HG03103 (cell line): Measurements from ENCODE around the gene SLC32A1.

Experiments used
- ATAC-seq: cut with Tn5 transposase; IDR thresholded peaks from one replicate; pipeline ENCODE4 v1.9.1; 2021; ENCODE audit warnings: low read depth; ENCODE audit not compliant: unreplicated experiment

SLC32A1 gene, protein sequence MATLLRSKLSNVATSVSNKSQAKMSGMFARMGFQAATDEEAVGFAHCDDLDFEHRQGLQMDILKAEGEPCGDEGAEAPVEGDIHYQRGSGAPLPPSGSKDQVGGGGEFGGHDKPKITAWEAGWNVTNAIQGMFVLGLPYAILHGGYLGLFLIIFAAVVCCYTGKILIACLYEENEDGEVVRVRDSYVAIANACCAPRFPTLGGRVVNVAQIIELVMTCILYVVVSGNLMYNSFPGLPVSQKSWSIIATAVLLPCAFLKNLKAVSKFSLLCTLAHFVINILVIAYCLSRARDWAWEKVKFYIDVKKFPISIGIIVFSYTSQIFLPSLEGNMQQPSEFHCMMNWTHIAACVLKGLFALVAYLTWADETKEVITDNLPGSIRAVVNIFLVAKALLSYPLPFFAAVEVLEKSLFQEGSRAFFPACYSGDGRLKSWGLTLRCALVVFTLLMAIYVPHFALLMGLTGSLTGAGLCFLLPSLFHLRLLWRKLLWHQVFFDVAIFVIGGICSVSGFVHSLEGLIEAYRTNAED

DNA sequence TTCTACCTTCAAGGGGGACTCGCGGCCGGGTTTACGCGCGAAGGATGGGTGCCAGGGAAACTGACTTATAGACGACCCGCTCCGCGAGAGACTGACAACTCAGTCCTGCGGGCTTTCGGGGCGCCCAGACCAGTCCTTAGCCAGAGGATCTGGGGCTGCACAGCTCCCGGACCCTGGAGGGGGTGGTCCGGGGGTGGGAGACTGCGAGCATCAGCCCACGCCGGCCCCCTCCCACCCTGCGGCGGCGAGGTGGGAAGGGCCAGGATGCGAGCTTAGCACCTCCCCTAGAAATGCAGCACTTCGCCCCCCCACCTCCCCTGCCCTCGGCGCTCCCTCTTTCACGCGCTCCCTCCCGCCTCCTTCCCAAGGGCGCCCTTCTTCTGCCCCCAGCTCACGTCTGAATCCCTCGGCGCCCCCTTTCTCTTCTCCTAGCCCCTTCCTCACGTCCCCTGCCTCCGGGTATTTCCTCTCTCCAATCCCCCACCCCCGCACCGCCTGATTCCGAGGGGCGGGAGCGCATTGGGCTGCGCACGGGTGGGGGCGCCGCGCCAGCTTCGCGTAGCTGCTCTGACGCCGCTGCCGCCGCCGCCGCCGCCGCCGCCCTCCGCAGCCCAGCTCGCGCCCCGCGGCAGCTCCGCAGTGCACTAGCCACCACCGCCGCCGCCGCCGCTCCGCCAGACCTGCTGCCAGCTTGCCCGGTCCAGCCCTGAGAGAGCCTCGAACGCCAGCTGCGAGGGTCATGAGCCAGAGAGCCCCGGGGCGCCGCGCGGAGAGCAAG, at the start of gene SLC32A1:
Gene SLC32A1 (plus strand): TSS at position 639 of the 778 bp plus-strand sequence. CDS start 239 bp downstream, outside the sequence.
- no peak for ATAC-seq

- no peak for ATAC-seq
Observed at GRCh38 chr20:38674765-38675133, 49.5 kb upstream of the SLC32A1 start.

- no peak for ATAC-seq
Observed at GRCh38 chr20:38676576-38676975, 47.7 kb upstream of the SLC32A1 start.

- no peak for ATAC-seq
Observed at GRCh38 chr20:38680500-38681306, 43.6 kb upstream of the SLC32A1 start.

DNA sequence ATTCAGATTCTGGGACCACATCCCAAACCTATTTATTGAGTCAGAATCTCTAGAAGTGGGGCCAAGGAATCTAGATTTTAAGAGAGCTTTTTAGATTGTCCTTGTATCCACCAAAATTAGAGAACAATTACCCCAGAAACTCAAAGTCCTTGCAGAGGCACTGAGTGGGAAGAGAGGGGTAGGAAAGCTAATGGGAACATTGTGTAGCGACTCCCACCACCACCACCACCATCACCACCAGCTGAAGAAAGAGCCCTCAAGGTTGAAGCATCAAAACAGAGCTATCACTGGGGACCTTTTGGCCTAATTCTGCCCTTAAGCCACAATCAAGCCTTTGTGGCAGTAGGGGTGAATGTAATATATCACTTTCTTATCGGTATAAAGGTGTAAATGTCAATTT, 39.0 kb upstream of the SLC32A1 start:
- ATAC-seq, result no peak

GRCh38 chr20:38685853-38686473, 38.3 kb upstream of the SLC32A1 start:
- no peak for ATAC-seq

DNA sequence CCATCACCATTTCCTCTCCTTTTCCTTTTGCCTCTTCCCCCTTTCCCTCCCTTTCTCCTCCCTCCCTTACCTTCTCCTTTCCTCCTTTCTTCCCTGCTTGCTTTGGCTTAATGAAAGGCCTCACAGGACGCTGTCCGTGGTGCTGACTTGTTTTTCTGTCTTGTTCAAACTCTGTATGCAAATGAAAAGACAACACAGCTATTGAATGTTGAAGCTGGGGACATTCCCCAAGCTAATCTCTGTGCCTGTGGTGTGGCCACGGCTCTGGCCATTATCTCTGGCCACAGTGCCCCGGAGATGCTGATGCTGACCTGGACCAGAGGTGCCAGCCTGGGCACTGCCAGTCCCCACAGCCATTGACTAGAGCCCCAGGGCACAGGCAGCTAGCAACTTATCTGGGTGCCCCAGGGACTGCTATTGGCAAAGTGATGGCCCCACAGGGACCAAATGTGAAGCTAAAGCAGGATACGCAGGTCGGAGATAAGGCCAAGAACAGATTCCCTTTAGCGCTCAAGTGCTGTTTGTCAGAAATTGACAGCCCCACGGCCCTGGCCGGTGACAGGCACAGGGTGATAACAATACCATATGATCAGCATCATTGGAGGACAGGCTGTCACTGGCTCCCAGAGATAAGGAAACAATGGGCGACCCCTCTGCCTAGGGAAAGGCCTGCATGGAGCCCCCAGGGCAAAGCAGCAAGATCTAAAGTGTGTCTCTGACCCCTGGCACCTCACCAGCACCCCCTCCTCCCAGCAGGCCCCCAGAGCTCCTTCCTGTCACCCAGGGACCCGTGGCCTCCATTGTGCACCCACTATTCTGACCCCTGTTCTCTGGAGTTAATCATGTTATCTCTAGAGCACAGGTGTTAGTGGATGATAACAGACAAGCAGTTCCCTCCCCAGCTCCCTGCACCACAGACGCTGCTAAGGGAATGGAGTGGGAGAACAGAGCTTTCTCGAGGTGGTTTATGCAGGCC, 31.6 kb upstream of the SLC32A1 start:
- no peak for ATAC-seq

DNA sequence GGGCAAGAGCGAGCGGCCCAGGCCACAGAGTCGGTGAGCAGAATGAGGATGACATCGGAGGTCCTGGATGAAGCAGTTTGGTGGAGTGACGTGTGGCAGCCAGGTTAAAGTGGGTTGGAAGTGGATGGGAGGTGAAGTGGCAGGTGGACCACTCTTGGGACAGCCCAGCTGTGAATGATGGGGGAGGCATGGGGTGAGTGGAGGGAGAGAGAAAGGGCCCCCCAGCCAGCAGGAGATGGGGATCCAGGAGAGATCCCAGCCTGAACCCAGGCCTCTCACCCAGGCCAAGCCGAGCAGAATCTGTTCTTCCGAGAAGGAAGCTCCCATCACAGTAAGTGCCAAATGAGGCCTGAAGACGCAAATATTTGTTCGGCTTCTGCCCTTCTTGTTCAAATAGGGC, 27.0 kb upstream of the SLC32A1 start:
- ATAC-seq, result no peak

DNA sequence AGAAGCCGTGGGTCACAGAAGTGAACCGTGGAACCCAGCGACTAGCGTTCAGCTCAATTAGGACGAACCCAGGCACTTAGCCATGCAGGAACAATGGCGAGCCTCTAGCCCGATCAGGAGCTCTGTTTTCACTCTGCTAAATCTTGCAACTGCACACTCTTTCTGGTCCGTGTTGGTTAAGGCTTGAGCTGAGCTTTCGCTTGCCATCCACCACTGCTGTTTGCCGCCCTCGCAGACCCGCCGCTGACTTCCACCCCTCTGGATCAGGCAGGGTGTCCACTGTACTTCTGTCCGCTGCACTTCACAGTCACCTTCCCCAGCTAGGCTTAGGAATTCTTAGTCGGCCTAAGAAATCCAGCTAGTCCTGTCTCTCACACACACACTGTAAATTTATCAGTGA, 25.7 kb upstream of the SLC32A1 start:
- ATAC-seq, result no peak

DNA sequence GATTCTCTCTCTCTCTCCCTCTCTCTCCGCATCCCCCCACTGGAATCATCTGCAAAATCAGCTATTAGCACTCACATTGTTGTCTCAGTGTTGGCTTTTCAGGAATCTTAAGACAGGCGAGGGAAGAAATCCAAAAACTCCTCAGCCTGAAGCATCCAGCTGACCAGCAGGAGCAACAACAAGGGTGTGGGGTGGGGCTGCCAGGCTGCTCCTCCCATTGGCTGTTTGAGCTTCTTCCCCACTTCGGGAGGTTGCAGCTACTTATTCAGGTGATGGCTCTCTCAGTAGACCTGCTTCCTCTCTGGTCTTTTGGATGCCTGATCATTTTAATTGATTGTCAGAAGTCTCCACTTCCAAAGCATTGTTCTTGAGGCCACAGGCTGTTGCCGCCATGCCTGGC, 24.1 kb upstream of the SLC32A1 start:
- ATAC-seq, result no peak

DNA sequence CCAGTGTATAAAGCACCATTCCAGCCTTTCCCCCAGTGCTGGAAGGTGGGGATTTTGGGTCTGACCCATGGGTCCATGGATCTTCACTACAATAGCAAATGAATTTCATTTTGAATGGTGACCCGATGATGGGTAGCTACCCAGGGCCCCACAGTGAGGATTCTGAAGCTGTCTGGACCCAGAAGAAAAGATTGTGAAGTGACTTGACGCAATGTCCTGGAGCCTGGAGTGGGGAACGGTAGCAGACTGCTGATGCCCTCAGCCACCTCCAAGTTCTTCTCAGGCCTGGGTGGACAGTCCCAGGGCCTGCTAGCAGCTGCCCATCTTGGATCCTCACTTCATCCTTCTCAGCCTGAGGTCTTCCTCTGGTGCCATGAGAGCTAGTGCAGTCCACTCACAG, 23.4 kb upstream of the SLC32A1 start:
- ATAC-seq, result no peak

GRCh38 chr20:38703526-38703925, 20.8 kb upstream of the SLC32A1 start:
- ATAC-seq, result no peak

DNA sequence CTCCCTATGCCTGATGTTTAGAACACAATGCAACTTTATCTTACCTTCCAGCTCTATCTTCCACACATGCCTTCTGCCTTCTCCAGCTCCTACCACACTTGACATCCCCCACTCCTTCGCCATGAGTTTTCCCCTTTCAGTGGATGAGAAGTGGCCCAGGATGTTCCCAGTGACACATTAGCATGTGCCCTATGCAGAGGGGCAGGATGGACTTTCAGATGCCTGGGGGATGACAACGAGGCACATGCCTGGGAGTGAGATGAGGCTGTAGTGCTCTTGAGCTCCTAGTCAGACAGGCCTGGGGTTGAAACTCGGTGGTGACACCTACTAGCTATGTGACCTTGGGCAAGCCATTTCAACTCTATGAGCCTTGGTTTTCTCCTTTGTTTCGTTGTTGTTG, 20.1 kb upstream of the SLC32A1 start:
- no peak for ATAC-seq

DNA sequence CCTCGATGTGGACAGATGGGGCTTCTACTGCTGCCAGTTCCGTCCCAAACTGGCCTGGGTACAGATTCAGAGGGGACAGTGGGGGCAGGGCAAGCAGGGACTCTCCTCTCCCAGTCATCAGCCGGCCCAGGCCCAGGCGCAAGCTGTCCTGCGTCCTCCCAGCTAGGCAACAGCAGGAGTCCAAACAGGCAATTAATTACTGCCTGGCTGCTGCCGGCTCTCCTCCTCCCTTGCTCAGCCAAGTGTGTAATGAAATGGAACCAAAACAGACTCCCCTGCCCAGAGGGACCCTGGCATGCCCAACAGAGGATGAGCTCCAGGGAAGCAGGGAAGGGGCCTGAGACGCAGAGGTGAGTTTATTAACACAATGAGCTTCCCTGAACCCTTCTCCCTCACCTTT, 17.8 kb upstream of the SLC32A1 start:
- ATAC-seq, result no peak

DNA sequence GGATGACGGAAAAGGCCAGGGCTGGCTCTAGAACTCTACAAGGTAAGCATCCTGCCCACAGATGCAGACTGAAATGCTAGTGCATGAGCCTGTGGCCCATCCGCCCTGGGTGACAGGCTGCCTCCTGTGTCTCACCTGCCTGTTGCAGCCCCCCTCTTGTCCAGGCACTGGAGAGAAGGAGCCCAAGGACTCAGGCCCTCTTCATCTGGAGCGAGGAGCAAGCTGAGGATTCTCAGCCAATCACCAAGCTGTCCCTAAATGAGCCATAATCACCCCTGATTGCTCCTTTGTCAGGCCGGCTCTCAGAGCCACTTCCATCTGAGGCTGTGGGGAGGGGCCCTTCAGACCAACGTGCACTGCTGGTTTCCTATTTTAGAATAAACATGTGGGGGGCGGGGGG, 10.0 kb upstream of the SLC32A1 start:
- no peak for ATAC-seq

DNA sequence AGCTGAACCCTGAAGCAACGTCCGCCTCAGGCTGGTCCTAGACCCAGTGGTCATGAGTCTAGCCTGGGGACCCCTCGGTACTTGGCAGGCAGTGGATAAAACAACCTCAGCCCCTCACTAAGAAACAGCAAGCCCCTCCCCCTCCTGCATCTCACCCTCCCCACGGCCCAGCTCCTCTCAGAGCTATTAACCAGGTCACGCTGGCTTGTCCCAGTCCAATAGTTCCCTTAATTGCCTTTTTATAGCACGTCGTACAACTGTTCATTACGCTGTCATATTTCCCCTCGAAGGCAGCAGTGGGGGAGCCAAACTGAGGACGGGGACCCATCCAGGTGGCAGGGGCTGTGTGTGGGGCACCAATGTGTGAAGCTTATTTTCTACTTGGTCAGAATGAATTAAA, 8.6 kb upstream of the SLC32A1 start:
- no peak for ATAC-seq

GRCh38 chr20:38722683-38723016, 1.6 kb upstream of the SLC32A1 start:
- no peak for ATAC-seq

DNA sequence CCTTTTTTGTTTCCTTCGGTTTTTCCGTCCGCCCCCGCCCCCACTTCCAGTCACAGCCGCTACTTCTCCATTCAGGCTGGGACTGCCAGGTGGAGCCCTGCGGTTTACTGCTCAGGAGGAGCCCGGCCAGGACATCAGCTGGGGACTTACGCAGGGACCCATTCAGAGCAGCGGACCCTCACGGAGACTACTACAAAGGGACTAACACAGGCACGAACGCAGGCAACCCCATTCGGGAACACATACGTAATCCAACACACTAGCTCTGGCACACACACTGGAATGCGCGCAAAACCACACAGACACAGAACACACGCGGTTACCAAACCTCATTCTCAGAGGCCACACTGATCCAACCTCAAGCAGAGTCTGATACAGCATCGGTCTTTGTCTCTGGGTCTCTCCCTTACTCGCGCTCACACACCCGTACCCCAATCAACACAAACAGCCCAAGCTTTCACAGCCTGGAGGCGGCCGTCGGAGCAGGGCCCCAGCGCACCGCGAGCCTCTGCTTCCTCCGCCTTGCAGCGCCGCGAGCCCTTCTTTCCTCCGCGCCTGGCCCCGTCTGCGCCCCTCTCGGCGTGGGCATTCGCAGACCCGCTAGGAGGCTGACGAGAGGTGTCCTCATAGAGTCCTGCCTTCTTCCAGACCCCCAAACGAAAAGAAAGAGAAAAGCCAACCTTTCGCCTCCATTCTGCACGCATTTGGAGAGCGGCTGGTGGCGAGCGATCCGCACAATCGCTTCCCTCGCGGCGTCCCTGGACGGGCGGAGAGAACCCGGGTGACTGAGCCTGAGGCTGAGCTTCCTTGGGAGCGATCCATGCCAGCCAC, 1.1 kb upstream of the SLC32A1 start:
- ATAC-seq, result no peak
